Naive thymus-derived CD8-positive, alpha-beta T cell (primary cell): Measurements from ENCODE around the gene TMEM132D. TPM values are rescaled to one million over a fixed set of nuclear protein-coding genes. Genes with fewer than 3 reads are reported as not detected.

ENCODE experiments used
- ATAC-seq, 2 donors: fragments of 150-1000 bp; cut with Tn5 transposase in 1 of 2; sonication (Bioruptor Pico), chemical (Tn5 transposase) in 1 of 2; 1 replicate in 1 of 2; 2 replicates in 1 of 2; pipeline ENCODE4 v1.10.0; 2021; ENCODE audit warnings: mild to moderate bottlenecking in 2 of 2, moderate library complexity in 2 of 2
- POLR2A ChIA-PET: fragments of 350-600 bp; sonication (Branson Sonifier 250); formaldehyde crosslinking; loops from one replicate; lab custom pipeline; 2021; ENCODE audit warnings: antibody characterized with exemption; lab: Charles Lee
- DNase-seq, 10 donors: peaks; one replicate each; pipeline versions ENCODE4 v3.0.0 to v3.0.0-alpha.2; 2020 to 2022
- H3K27ac Mint-ChIP-seq, 10 donors: one replicate each; pipeline ENCODE4 v1.8.0; 2020 to 2022; ENCODE audit warnings: mild to moderate bottlenecking in 10 of 10, mixed read lengths in 10 of 10, moderate library complexity in 4 of 10, inconsistent platforms in 1 of 10
- H3K27me3 Mint-ChIP-seq, 5 donors: one replicate each; pipeline ENCODE4 v1.8.0; 2021 to 2022; ENCODE audit warnings: mixed read lengths in 5 of 5
- H3K36me3 Mint-ChIP-seq, 3 donors: one replicate each; pipeline ENCODE4 v1.8.0; 2020 to 2022; ENCODE audit warnings: mixed read lengths in 3 of 3, mild to moderate bottlenecking in 2 of 3, inconsistent platforms in 1 of 3
- H3K4me1 Mint-ChIP-seq, 4 donors: one replicate each; pipeline ENCODE4 v1.8.0; 2021 to 2022; ENCODE audit warnings: mixed read lengths in 4 of 4
- H3K4me3 Mint-ChIP-seq, 10 donors: one replicate each; pipeline ENCODE4 v1.8.0; 2020 to 2022; ENCODE audit warnings: mild to moderate bottlenecking in 10 of 10, mixed read lengths in 10 of 10, moderate library complexity in 6 of 10, inconsistent platforms in 1 of 10
- H3K9me3 Mint-ChIP-seq, 9 donors: one replicate each; pipeline ENCODE4 v1.8.0; 2020 to 2022; ENCODE audit warnings: mixed read lengths in 9 of 9, mild to moderate bottlenecking in 3 of 9, inconsistent platforms in 1 of 9, moderate library complexity in 1 of 9
- polyA plus RNA-seq, 3 donors: library from polyadenylated mRNA; unstranded; fragments of 300-500 nt; fragmentation: Illumina TruSeq; gene quantifications; one replicate each; pipeline ENCODE4 v1.2.3, GENCODE V29; 2021
- total RNA-seq, 8 experiments: library from RNA in 2 of 8; stranded (reverse) in 2 of 8; gene quantifications; one replicate each; pipeline ENCODE4 v1.2.3 and lab custom pipeline; 2021 to 2026

Gene TMEM132D
- total and polyA plus RNA-seq, 5 experiments from 2014 or later: not detected

GRCh38 chr12:129750421-129750820 lies 153.4 kb downstream of the TMEM132D start:
- Mint-ChIP-seq H3K4me3 (no peak overlapping the region), H3K4me1 (no peaks in the 10 kb centered on the region), H3K36me3 (no peaks in the 10 kb centered on the region), H3K9me3 (peaks cover 0 to 2% (median 0%) of the 10 kb centered on the region in 9 donors), H3K27me3 (peaks cover 0 to 1% (median 0%) of the 10 kb centered on the region in 5 donors), H3K27ac (no peak overlapping the region)
- ATAC-seq (no peak), DNase-seq (no peak)
- POLR2A ChIA-PET: no interaction called here

DNA sequence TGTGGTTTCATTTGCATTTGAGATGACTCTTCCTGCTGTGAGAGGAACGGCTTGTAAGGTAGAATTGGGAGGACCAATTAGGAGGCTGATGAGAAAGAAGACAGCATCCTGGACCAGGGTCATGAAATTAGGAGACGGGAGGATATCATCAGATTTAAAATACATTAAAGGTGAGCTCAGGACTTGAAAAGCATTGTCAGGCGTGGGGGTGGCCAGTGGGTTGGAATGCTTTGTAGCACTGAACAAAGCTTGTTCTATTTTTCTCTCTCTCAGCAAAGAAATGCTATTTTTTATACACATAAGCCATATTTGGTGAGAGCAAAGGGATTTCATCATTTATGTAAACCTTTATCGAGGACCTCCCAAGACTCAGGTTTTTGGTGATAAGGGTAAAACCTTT lies 157.5 kb downstream of the TMEM132D start:
- POLR2A ChIA-PET: no interaction called here
- H3K4me1 Mint-ChIP-seq: no peaks in the 10 kb centered on the region
- H3K27ac Mint-ChIP-seq: no peak overlapping the region
- DNase-seq (no peak), ATAC-seq (no peak)
- H3K27me3 Mint-ChIP-seq: peaks cover 0 to 1% (median 0%) of the 10 kb centered on the region in 5 donors
- no peak overlapping the region for H3K4me3 Mint-ChIP-seq
- H3K36me3 Mint-ChIP-seq: no peaks in the 10 kb centered on the region
- H3K9me3 Mint-ChIP-seq: peaks cover 0 to 11% (median 2%) of the 10 kb centered on the region in 9 donors

- DNase-seq (no peak), ATAC-seq (no peak)
- no peak overlapping the region for H3K4me3 Mint-ChIP-seq
- no peaks in the 10 kb centered on the region for H3K27me3 Mint-ChIP-seq
- H3K27ac Mint-ChIP-seq: no peak overlapping the region
- H3K36me3 Mint-ChIP-seq: peaks cover 0 to 5% (median 0%) of the 10 kb centered on the region in 3 donors
- POLR2A ChIA-PET: no interaction called here
- H3K4me1 Mint-ChIP-seq: no peaks in the 10 kb centered on the region
- H3K9me3 Mint-ChIP-seq: peaks cover 0 to 24% (median 4%) of the 10 kb centered on the region in 9 donors
These were observed 174.7 kb downstream of the TMEM132D start for GRCh38 chr12:129729170-129729569.

GRCh38 chr12:129727100-129727499 lies 176.7 kb downstream of the TMEM132D start:
- H3K4me1 Mint-ChIP-seq: no peaks in the 10 kb centered on the region
- DNase-seq (no peak), ATAC-seq (no peak)
- peaks cover 0 to 34% (median 6%) of the 10 kb centered on the region in 9 donors for H3K9me3 Mint-ChIP-seq
- H3K36me3 Mint-ChIP-seq: peaks cover 0 to 11% (median 0%) of the 10 kb centered on the region in 3 donors
- H3K27ac Mint-ChIP-seq: no peak overlapping the region
- POLR2A ChIA-PET: no interaction called here
- no peak overlapping the region for H3K4me3 Mint-ChIP-seq
- H3K27me3 Mint-ChIP-seq: peaks cover 0 to 7% (median 0%) of the 10 kb centered on the region in 5 donors

- Mint-ChIP-seq H3K4me1 (no peaks in the 10 kb centered on the region), H3K9me3 (peaks cover 0 to 19% (median 6%) of the 10 kb centered on the region in 9 donors), H3K27ac (no peak overlapping the region), H3K4me3 (no peak overlapping the region), H3K27me3 (peaks cover 0 to 7% (median 0%) of the 10 kb centered on the region in 5 donors), H3K36me3 (peaks cover 0 to 7% (median 0%) of the 10 kb centered on the region in 3 donors)
- POLR2A ChIA-PET: no interaction called here
- no peak for ATAC-seq
- no peak for DNase-seq
These were observed 180.6 kb downstream of the TMEM132D start for GRCh38 chr12:129723260-129723659.

GRCh38 chr12:129720618-129721017 lies 183.2 kb downstream of the TMEM132D start:
- no peak overlapping the region for H3K27ac Mint-ChIP-seq
- H3K4me1 Mint-ChIP-seq: no peaks in the 10 kb centered on the region
- H3K36me3 Mint-ChIP-seq: peaks cover 0 to 7% (median 0%) of the 10 kb centered on the region in 3 donors
- DNase-seq: no peak
- H3K27me3 Mint-ChIP-seq: peaks cover 0 to 7% (median 0%) of the 10 kb centered on the region in 5 donors
- no peak for ATAC-seq
- POLR2A ChIA-PET: no interaction called here
- no peak overlapping the region for H3K4me3 Mint-ChIP-seq
- H3K9me3 Mint-ChIP-seq: peaks cover 0 to 22% (median 6%) of the 10 kb centered on the region in 9 donors

DNA sequence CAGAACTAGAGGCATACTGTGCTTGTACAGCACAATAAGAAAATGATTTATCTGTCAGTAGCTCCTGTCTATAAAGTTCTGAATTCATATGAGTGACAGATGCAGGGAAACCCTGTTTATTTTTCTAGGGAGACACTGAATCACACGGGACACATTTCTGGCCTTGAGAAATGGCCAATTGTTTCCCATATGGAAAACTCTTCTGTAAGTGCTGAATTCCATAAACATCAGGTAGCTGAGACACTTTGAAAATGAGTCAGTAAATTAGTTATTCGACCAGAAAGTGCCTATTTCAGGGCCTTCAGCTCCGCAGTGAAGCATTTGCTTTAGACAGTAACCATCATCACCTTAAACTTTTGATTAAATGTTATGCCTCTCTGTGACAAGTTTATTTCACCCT lies 184.4 kb downstream of the TMEM132D start:
- H3K4me3 Mint-ChIP-seq: no peak overlapping the region

GRCh38 chr12:129717438-129717837 lies 186.4 kb downstream of the TMEM132D start:
- DNase-seq: no peak
- no peak for ATAC-seq
- no peaks in the 10 kb centered on the region for H3K27me3 Mint-ChIP-seq
- H3K36me3 Mint-ChIP-seq: no peaks in the 10 kb centered on the region
- no peak overlapping the region for H3K4me3 Mint-ChIP-seq
- H3K27ac Mint-ChIP-seq: no peak overlapping the region
- no peaks in the 10 kb centered on the region for H3K4me1 Mint-ChIP-seq
- peaks cover 0 to 10% (median 4%) of the 10 kb centered on the region in 9 donors for H3K9me3 Mint-ChIP-seq
- POLR2A ChIA-PET: no interaction called here

More for the DNA sequence above, 184.4 kb downstream of the TMEM132D start:
- POLR2A ChIA-PET: no interaction called here
- H3K9me3 Mint-ChIP-seq: peaks cover 0 to 21% (median 6%) of the 10 kb centered on the region in 9 donors
- no peak for DNase-seq
- H3K27me3 Mint-ChIP-seq: peaks cover 0 to 7% (median 0%) of the 10 kb centered on the region in 5 donors
- no peak overlapping the region for H3K27ac Mint-ChIP-seq
- peaks cover 0 to 7% (median 0%) of the 10 kb centered on the region in 3 donors for H3K36me3 Mint-ChIP-seq
- no peak for ATAC-seq
- no peaks in the 10 kb centered on the region for H3K4me1 Mint-ChIP-seq

- DNase-seq (no peak), ATAC-seq (no peak)
- Mint-ChIP-seq H3K27me3 (no peaks in the 10 kb centered on the region), H3K27ac (no peak overlapping the region), H3K9me3 (peaks cover 0 to 11% (median 4%) of the 10 kb centered on the region in 9 donors), H3K4me3 (no peak overlapping the region), H3K4me1 (no peaks in the 10 kb centered on the region), H3K36me3 (no peaks in the 10 kb centered on the region)
- POLR2A ChIA-PET: no interaction called here
These were observed 187.0 kb downstream of the TMEM132D start for GRCh38 chr12:129716825-129717224.

- H3K27ac Mint-ChIP-seq: no peak overlapping the region
- no peaks in the 10 kb centered on the region for H3K4me1 Mint-ChIP-seq
- DNase-seq (no peak), ATAC-seq (no peak)
- no peak overlapping the region for H3K4me3 Mint-ChIP-seq
- POLR2A ChIA-PET: interaction anchor here (0.6 kb wide), 1 partner anchor 71 kb away, joined by 3 read pairs; no protein-coding TSS in a partner anchor
- peaks cover 7 to 45% (median 28%) of the 10 kb centered on the region in 9 donors for H3K9me3 Mint-ChIP-seq
- peaks cover 0 to 24% (median 0%) of the 10 kb centered on the region in 3 donors for H3K36me3 Mint-ChIP-seq
- H3K27me3 Mint-ChIP-seq: no peaks in the 10 kb centered on the region
These were observed 197.1 kb downstream of the TMEM132D start for GRCh38 chr12:129706716-129707115.

- POLR2A ChIA-PET: no interaction called here
- H3K4me1 Mint-ChIP-seq: no peaks in the 10 kb centered on the region
- peaks cover 5 to 48% (median 24%) of the 10 kb centered on the region in 9 donors for H3K9me3 Mint-ChIP-seq
- peaks cover 0 to 1% (median 0%) of the 10 kb centered on the region in 5 donors for H3K27me3 Mint-ChIP-seq
- peaks cover 0 to 31% (median 0%) of the 10 kb centered on the region in 3 donors for H3K36me3 Mint-ChIP-seq
- DNase-seq: no peak
- ATAC-seq: no peak
- H3K27ac Mint-ChIP-seq: no peak overlapping the region
- no peak overlapping the region for H3K4me3 Mint-ChIP-seq
These were observed 199.5 kb downstream of the TMEM132D start for GRCh38 chr12:129704232-129704830.

- no peak overlapping the region for H3K4me3 Mint-ChIP-seq
- H3K27me3 Mint-ChIP-seq: peaks cover 0 to 1% (median 0%) of the 10 kb centered on the region in 5 donors
- peaks cover 0 to 24% (median 0%) of the 10 kb centered on the region in 3 donors for H3K36me3 Mint-ChIP-seq
- ATAC-seq: no peak
- H3K9me3 Mint-ChIP-seq: peaks cover 1 to 37% (median 18%) of the 10 kb centered on the region in 9 donors
- no peak overlapping the region for H3K27ac Mint-ChIP-seq
- no peaks in the 10 kb centered on the region for H3K4me1 Mint-ChIP-seq
- POLR2A ChIA-PET: no interaction called here
- DNase-seq: no peak
These were observed 202.2 kb downstream of the TMEM132D start for GRCh38 chr12:129701631-129702101.

- H3K27ac Mint-ChIP-seq: no peak overlapping the region
- peaks cover 0 to 13% (median 0%) of the 10 kb centered on the region in 3 donors for H3K36me3 Mint-ChIP-seq
- peaks cover 0 to 1% (median 0%) of the 10 kb centered on the region in 5 donors for H3K27me3 Mint-ChIP-seq
- no peak for ATAC-seq
- H3K9me3 Mint-ChIP-seq: peaks cover 0 to 33% (median 10%) of the 10 kb centered on the region in 9 donors
- no peak for DNase-seq
- POLR2A ChIA-PET: no interaction called here
- H3K4me1 Mint-ChIP-seq: no peaks in the 10 kb centered on the region
- no peak overlapping the region for H3K4me3 Mint-ChIP-seq
These were observed 203.8 kb downstream of the TMEM132D start for GRCh38 chr12:129700036-129700435.
